Fibroblast of lung (primary cell): ENCODE measurements around the gene TMED4. TPM values are rescaled to one million over a fixed set of nuclear protein-coding genes. Genes with fewer than 3 reads are reported as not detected.

Experiments used
- DNase-seq, 2 donors: peaks; one replicate each; pipeline versions ENCODE4 v3.0.0 to v3.0.0-alpha.2; 2010; ENCODE audit warnings: low read depth in 2 of 2
- H2AFZ ChIP-seq: 2 replicates; pipeline ENCODE4 v1.5.1; 2012; ENCODE audit warnings: low read length, control low read depth, inconsistent platforms
- H3K27ac ChIP-seq: 2 replicates; pipeline ENCODE4 v1.5.1; 2011; ENCODE audit warnings: low read length, control low read depth; ENCODE audit not compliant: insufficient read depth
- H3K27me3 ChIP-seq: 2 replicates; pipeline ENCODE4 v1.5.1; 2011; ENCODE audit warnings: mild to moderate bottlenecking, low read length; ENCODE audit not compliant: control insufficient read depth, insufficient read depth
- H3K36me3 ChIP-seq: 2 replicates; pipeline ENCODE4 v1.5.1; 2011; ENCODE audit warnings: low read length; ENCODE audit not compliant: control insufficient read depth, insufficient read depth
- H3K4me1 ChIP-seq: 2 replicates; pipeline ENCODE4 v1.5.1; 2011; ENCODE audit warnings: low read length; ENCODE audit not compliant: control insufficient read depth, insufficient read depth; ENCODE audit errors: extremely low read depth
- H3K4me2 ChIP-seq: 2 replicates; pipeline ENCODE4 v1.5.1; 2011; ENCODE audit warnings: low read length, control low read depth; ENCODE audit not compliant: insufficient read depth; ENCODE audit errors: extremely low read depth
- H3K4me3 ChIP-seq, 4 experiments: fragments of 200-600 bp in 1 of 4; sonication (generic) in 1 of 4; replicated peaks in 1 of 4; 2 replicates each; pipeline ENCODE4 v1.5.1; 2011 to 2016; ENCODE audit warnings: low read length in 4 of 4, low read depth in 3 of 4, mild to moderate bottlenecking in 3 of 4, control low read depth in 2 of 4, inconsistent platforms in 1 of 4, mixed read lengths in 1 of 4; ENCODE audit not compliant: insufficient read depth in 1 of 4; ENCODE audit errors: control extremely low read depth in 1 of 4
- H3K79me2 ChIP-seq: 2 replicates; pipeline ENCODE4 v1.5.1; 2012; ENCODE audit warnings: mild to moderate bottlenecking, low read length, inconsistent platforms; ENCODE audit not compliant: control insufficient read depth, insufficient read depth
- H3K9ac ChIP-seq: 2 replicates; pipeline ENCODE4 v1.5.1; 2011; ENCODE audit warnings: mild to moderate bottlenecking, low read length, control low read depth; ENCODE audit not compliant: insufficient read depth
- H3K9me3 ChIP-seq: 2 replicates; pipeline ENCODE4 v1.5.1; 2012; ENCODE audit warnings: low read depth, low read length; ENCODE audit not compliant: control insufficient read depth, insufficient read depth
- H4K20me1 ChIP-seq: 2 replicates; pipeline ENCODE4 v1.5.1; 2011; ENCODE audit warnings: low read length; ENCODE audit not compliant: control insufficient read depth, insufficient read depth; ENCODE audit errors: extremely low read depth
- CTCF ChIP-seq, 2 donors: IDR thresholded peaks in 1 of 2; conservative IDR thresholded peaks in 1 of 2; 1 replicate in 1 of 2; 2 replicates in 1 of 2; pipeline ENCODE4 v1.5.1; 2011 to 2012; ENCODE audit warnings: low read length in 2 of 2, control low read depth in 1 of 2, inconsistent platforms in 1 of 2, low read depth in 1 of 2, mild to moderate bottlenecking in 1 of 2
- EZH2 ChIP-seq: IDR thresholded peaks from 2 replicates; pipeline ENCODE4 v1.5.1; 2012; ENCODE audit warnings: low read length, control low read depth, mild to moderate bottlenecking; ENCODE audit errors: missing control alignments
- polyA plus RNA-seq, 2 donors: library from polyadenylated mRNA; depleted of rRNA in 1 of 2; stranded (reverse) in 1 of 2; unstranded in 1 of 2; fragments of >200 nt; gene quantifications; 2 replicates each; pipeline ENCODE4 v1.2.1, GENCODE V29; 2011 to 2012; ENCODE audit warnings: missing spikeins in 1 of 2
- total RNA-seq: library from RNA; depleted of rRNA; stranded (reverse); fragments of >200 nt; gene quantifications from 2 replicates; pipeline ENCODE4 v1.2.1, GENCODE V29; 2014

Gene TMED4
- total and polyA plus RNA-seq, 2 donors (not counting 1 experiment from before 2014, with no cell fraction given) = 74.5 to 101 TPM

DNA sequence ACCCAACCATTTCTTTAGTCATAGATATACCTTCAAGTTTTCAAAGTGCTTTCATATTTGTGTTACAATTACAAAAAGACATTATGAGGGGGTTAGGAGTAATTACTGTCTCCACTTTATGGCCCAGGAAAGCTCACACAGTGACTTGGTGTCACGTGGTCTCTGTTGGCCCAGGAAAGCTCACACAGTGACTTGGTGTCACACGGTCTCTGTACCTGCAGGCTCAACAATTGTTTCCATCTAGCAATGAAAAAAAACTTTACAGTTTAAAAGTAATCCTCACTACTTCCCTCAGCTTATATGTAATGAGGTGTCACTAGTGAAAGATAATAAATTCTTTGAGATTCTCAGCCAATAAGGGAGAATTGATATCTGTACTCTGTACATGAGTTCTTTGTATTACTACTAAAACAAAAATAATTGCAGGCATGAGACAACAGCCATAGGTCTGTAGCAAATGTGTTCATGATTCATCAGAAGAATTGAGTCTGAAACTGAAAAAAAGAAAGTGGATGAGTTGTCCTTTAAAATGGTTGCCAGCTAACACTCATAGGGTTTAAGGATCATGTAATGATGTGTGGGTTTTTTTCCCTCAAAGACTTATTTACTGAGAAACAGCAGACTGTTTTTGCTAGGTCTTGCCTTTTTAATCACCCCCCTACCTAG lies 35.3 kb upstream of the TMED4 start:
- peak; percentile 55 to 76 for DNase-seq

DNA sequence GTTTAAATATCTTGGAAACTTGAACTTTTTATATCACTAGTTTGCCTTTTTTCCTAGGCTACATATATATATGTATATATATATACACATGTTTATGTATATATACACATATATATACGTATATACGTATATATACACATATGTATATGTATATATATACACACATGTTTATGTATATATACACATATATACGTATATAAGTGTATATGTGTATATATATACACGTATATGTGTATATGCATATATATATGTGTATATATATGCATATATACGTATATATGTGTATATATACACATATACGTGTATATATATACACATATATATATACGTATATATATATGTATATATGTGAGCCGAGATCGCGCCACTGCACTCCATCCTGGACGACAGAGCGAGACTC lies 34.5 kb upstream of the TMED4 start:
- H3K4me1 ChIP-seq = peaks cover 11% of the 10 kb centered on the region
- no peak overlapping the region for H3K4me3 ChIP-seq
- H3K4me2 ChIP-seq = no peak overlapping the region
- no peak overlapping the region for H2AFZ ChIP-seq
- H3K9ac ChIP-seq = no peak overlapping the region
- peaks cover 4% of the 10 kb centered on the region for H3K36me3 ChIP-seq
- DNase-seq = no peak
- H3K9me3 ChIP-seq = no peaks in the 10 kb centered on the region
- peaks cover 75% of the 10 kb centered on the region for H3K79me2 ChIP-seq
- no peaks in the 10 kb centered on the region for H4K20me1 ChIP-seq
- H3K27ac ChIP-seq = no peak overlapping the region
- no peaks in the 10 kb centered on the region for H3K27me3 ChIP-seq
- TF ChIP-seq CTCF (conservative IDR thresholded peaks at IDR 0.05 in 1 of 2, IDR thresholded peaks at IDR 0.05 in 1 of 2; ENCODE audit: low read depth in 1 of 2, low read length in 2 of 2) (no peak), EZH2 (no peak)

More for the DNA sequence above, 35.3 kb upstream of the TMED4 start:
- H3K4me1 ChIP-seq = peaks cover 15% of the 10 kb centered on the region
- H3K27ac ChIP-seq = peak overlapping the region; percentile 17
- no peak overlapping the region for H3K9ac ChIP-seq
- peak overlapping the region; percentile 51 for H3K4me2 ChIP-seq
- peaks cover 4% of the 10 kb centered on the region for H3K36me3 ChIP-seq
- no peak for TF ChIP-seq CTCF (conservative IDR thresholded peaks at IDR 0.05 in 1 of 2, IDR thresholded peaks at IDR 0.05 in 1 of 2; ENCODE audit: low read depth in 1 of 2, low read length in 2 of 2)
- TF ChIP-seq EZH2 = no peak
- H4K20me1 ChIP-seq = no peaks in the 10 kb centered on the region
- no peak overlapping the region for H2AFZ ChIP-seq
- H3K27me3 ChIP-seq = no peaks in the 10 kb centered on the region
- H3K9me3 ChIP-seq = no peaks in the 10 kb centered on the region
- peaks cover 77% of the 10 kb centered on the region for H3K79me2 ChIP-seq
- H3K4me3 ChIP-seq = no peak overlapping the region

GRCh38 chr7:44615793-44616192 lies 33.8 kb upstream of the TMED4 start:
- H3K4me1 ChIP-seq = peaks cover 8% of the 10 kb centered on the region
- H4K20me1 ChIP-seq = no peaks in the 10 kb centered on the region
- H3K4me3 ChIP-seq = no peak overlapping the region
- no peak overlapping the region for H3K9ac ChIP-seq
- no peak overlapping the region for H3K27ac ChIP-seq
- no peak overlapping the region for H2AFZ ChIP-seq
- H3K4me2 ChIP-seq = no peak overlapping the region
- DNase-seq = no peak
- H3K27me3 ChIP-seq = no peaks in the 10 kb centered on the region
- TF ChIP-seq EZH2 (no peak), CTCF (conservative IDR thresholded peaks at IDR 0.05 in 1 of 2, IDR thresholded peaks at IDR 0.05 in 1 of 2; ENCODE audit: low read depth in 1 of 2, low read length in 2 of 2) (no peak)
- H3K9me3 ChIP-seq = no peaks in the 10 kb centered on the region
- H3K36me3 ChIP-seq = peaks cover 4% of the 10 kb centered on the region
- peaks cover 72% of the 10 kb centered on the region for H3K79me2 ChIP-seq
